Gastrocnemius medialis (tissue), 4 donors: ENCODE results near the gene PDE4D.

Experiments
- POLR2A ChIP-seq, 2 donors: fragments of 450-650 bp; IDR thresholded peaks; one replicate each; pipeline ENCODE4 v1.6.1; 2017; ENCODE audit warnings: antibody characterized with exemption in 2 of 2, mild to moderate bottlenecking in 2 of 2, moderate library complexity in 2 of 2
- TF ChIP-seq, protein P1 (sequence below), 5 experiments: fragments of 450-650 bp in 3 of 5; fragments of 200-600 bp in 2 of 5; sonication (generic) in 2 of 5; IDR thresholded peaks in 4 of 5; conservative IDR thresholded peaks in 1 of 5; 1 replicate in 4 of 5; 2 replicates in 1 of 5; pipeline ENCODE4 v1.5.1; 2016 to 2019; ENCODE audit warnings: antibody characterized with exemption in 5 of 5, mild to moderate bottlenecking in 3 of 5, moderate library complexity in 3 of 5

DNA sequence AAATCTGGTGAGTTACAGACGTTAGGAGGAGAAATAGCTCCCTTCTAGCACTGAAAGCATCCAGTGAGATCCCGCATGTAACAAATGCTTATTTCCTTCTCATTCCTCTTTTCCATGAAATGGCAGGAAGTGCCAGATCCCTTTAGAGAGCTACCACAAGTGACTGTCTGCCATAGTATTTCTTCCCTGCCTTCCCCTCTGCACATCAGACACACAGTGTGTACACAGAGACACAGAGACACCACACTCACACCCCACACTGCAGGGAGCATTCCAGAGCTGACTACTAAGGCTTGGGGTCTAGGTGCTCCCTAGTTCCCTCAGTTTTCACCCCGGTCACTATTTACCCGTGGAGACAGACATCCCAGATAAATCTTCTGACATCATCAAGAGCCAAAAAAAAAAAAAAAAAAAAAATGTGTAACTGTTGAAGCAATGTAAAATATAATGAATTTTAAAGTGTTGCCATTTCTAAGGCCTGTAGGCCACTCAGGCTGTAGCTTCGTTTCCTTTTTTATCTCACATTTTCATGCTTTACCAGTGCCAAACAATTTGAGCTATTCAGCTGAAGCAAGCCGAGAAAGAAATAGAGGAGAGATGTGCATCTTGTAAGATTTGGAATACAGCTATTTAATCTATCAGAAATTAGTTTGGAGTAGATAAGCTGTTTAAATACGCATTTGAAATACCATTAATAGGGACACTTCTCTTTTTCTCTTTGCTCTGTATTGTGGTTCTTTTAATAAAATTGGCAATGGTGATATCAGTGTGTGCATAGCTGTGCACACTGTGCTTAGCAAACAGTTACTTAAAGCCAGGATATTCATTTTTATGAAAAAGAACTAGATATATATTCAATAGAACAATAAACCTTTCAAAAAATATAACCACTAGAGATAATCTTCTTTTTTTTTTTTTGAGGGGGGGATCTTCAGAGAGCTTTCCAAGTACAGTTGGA lies 405.5 kb downstream of the PDE4D start:
- no peak for TF ChIP-seq POLR2A (IDR thresholded peaks at IDR 0.05)
- TF ChIP-seq, protein P1, sequence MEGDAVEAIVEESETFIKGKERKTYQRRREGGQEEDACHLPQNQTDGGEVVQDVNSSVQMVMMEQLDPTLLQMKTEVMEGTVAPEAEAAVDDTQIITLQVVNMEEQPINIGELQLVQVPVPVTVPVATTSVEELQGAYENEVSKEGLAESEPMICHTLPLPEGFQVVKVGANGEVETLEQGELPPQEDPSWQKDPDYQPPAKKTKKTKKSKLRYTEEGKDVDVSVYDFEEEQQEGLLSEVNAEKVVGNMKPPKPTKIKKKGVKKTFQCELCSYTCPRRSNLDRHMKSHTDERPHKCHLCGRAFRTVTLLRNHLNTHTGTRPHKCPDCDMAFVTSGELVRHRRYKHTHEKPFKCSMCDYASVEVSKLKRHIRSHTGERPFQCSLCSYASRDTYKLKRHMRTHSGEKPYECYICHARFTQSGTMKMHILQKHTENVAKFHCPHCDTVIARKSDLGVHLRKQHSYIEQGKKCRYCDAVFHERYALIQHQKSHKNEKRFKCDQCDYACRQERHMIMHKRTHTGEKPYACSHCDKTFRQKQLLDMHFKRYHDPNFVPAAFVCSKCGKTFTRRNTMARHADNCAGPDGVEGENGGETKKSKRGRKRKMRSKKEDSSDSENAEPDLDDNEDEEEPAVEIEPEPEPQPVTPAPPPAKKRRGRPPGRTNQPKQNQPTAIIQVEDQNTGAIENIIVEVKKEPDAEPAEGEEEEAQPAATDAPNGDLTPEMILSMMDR (IDR thresholded peaks at IDR 0.05 in 4 of 5, conservative IDR thresholded peaks at IDR 0.05 in 1 of 5) = no peak
